NT2/D1 (cell line): Measurements from ENCODE around the gene FMNL2.

Source experiments
- DNase-seq: peaks from one replicate; pipeline ENCODE4 v3.0.0-alpha.2; 2011; ENCODE audit warnings: low read depth, low spot score
- H3K27me3 ChIP-seq: 2 replicates; pipeline ENCODE4 v1.6.0; 2011; ENCODE audit warnings: mild to moderate bottlenecking; ENCODE audit not compliant: insufficient read length, insufficient read depth
- H3K36me3 ChIP-seq: 2 replicates; pipeline ENCODE4 v1.6.1; 2011; ENCODE audit warnings: mild to moderate bottlenecking, low read length, mixed read lengths; ENCODE audit not compliant: insufficient read depth, insufficient read length
- H3K4me1 ChIP-seq: 2 replicates; pipeline ENCODE4 v1.5.1; 2011; ENCODE audit not compliant: insufficient read depth, insufficient read length
- H3K4me3 ChIP-seq: 2 replicates; pipeline ENCODE4 v1.5.1; 2011; ENCODE audit warnings: low read depth; ENCODE audit not compliant: insufficient read length
- H3K9ac ChIP-seq: 2 replicates; pipeline ENCODE4 v1.6.0; 2011; ENCODE audit warnings: low read depth; ENCODE audit not compliant: insufficient read length
- H3K9me3 ChIP-seq: 2 replicates; pipeline ENCODE4 v1.5.1; 2011; ENCODE audit warnings: mild to moderate bottlenecking, low read length; ENCODE audit not compliant: insufficient read depth
- SUZ12 ChIP-seq: IDR thresholded peaks from 2 replicates; pipeline ENCODE4 v1.6.1; 2011; ENCODE audit not compliant: insufficient read length, insufficient read depth; ENCODE audit errors: extremely low read depth
- YY1 ChIP-seq: IDR thresholded peaks from 2 replicates; pipeline ENCODE4 v1.6.1; 2011; ENCODE audit not compliant: insufficient read length, insufficient read depth
- ZNF274 ChIP-seq: IDR thresholded peaks from 2 replicates; pipeline ENCODE4 v1.6.1; 2011; ENCODE audit warnings: mild to moderate bottlenecking, low read depth, low read length

The FMNL2 gene

GRCh38 chr2:152493945-152494528 is 159.1 kb downstream of the FMNL2 start:
- Histone ChIP-seq H3K36me3 (no peaks in the 10 kb centered on the region), H3K27me3 (no peaks in the 10 kb centered on the region), H3K9ac (no peak overlapping the region), H3K9me3 (no peaks in the 10 kb centered on the region), H3K4me1 (no peaks in the 10 kb centered on the region), H3K4me3 (no peak overlapping the region)
- TF ChIP-seq YY1 (no peak), SUZ12 (no peak), ZNF274 (no peak)
- no peak for DNase-seq

- H3K27me3 ChIP-seq: no peaks in the 10 kb centered on the region
- TF ChIP-seq YY1 (no peak), ZNF274 (no peak), SUZ12 (no peak)
- DNase-seq: no peak
- no peaks in the 10 kb centered on the region for H3K36me3 ChIP-seq
- no peak overlapping the region for H3K9ac ChIP-seq
- H3K4me3 ChIP-seq: no peak overlapping the region
- no peaks in the 10 kb centered on the region for H3K4me1 ChIP-seq
- H3K9me3 ChIP-seq: no peaks in the 10 kb centered on the region
Measured at GRCh38 chr2:152496371-152496770, 161.4 kb downstream of the FMNL2 start.

- Histone ChIP-seq H3K4me1 (no peaks in the 10 kb centered on the region), H3K4me3 (no peak overlapping the region), H3K36me3 (no peaks in the 10 kb centered on the region), H3K9ac (no peak overlapping the region), H3K9me3 (no peaks in the 10 kb centered on the region), H3K27me3 (no peaks in the 10 kb centered on the region)
- no peak for TF ChIP-seq YY1
- no peak for DNase-seq
Measured at GRCh38 chr2:152497481-152498052, 162.6 kb downstream of the FMNL2 start.

- no peaks in the 10 kb centered on the region for H3K36me3 ChIP-seq
- H3K4me3 ChIP-seq: no peak overlapping the region
- DNase-seq: no peak
- no peaks in the 10 kb centered on the region for H3K27me3 ChIP-seq
- no peak overlapping the region for H3K9ac ChIP-seq
- H3K4me1 ChIP-seq: no peaks in the 10 kb centered on the region
- H3K9me3 ChIP-seq: no peaks in the 10 kb centered on the region
- TF ChIP-seq ZNF274 (no peak), SUZ12 (no peak), YY1 (no peak)
Measured at GRCh38 chr2:152499331-152499816, 164.4 kb downstream of the FMNL2 start.

GRCh38 chr2:152499896-152500735 is 165.1 kb downstream of the FMNL2 start:
- H3K9ac ChIP-seq: no peak overlapping the region
- TF ChIP-seq YY1: no peak
- no peak for DNase-seq
- no peaks in the 10 kb centered on the region for H3K36me3 ChIP-seq
- no peak overlapping the region for H3K4me3 ChIP-seq
- H3K9me3 ChIP-seq: no peaks in the 10 kb centered on the region
- H3K4me1 ChIP-seq: no peaks in the 10 kb centered on the region
- no peaks in the 10 kb centered on the region for H3K27me3 ChIP-seq

- DNase-seq: no peak
- H3K27me3 ChIP-seq: no peaks in the 10 kb centered on the region
- no peaks in the 10 kb centered on the region for H3K36me3 ChIP-seq
- H3K4me1 ChIP-seq: no peaks in the 10 kb centered on the region
- no peak overlapping the region for H3K4me3 ChIP-seq
- TF ChIP-seq YY1 (no peak), SUZ12 (no peak), ZNF274 (no peak)
- H3K9me3 ChIP-seq: no peaks in the 10 kb centered on the region
- no peak overlapping the region for H3K9ac ChIP-seq
Measured at GRCh38 chr2:152500772-152501171, 165.8 kb downstream of the FMNL2 start.

GRCh38 chr2:152501666-152502065 is 166.7 kb downstream of the FMNL2 start:
- Histone ChIP-seq H3K9me3 (no peaks in the 10 kb centered on the region), H3K4me1 (no peaks in the 10 kb centered on the region), H3K36me3 (no peaks in the 10 kb centered on the region), H3K27me3 (no peaks in the 10 kb centered on the region), H3K4me3 (no peak overlapping the region), H3K9ac (no peak overlapping the region)
- no peak for DNase-seq
- no peak for TF ChIP-seq ZNF274
- TF ChIP-seq SUZ12: no peak
